Measurements from ENCODE around the gene FANCM.

GRCh38 chr14:45246151-45246550, 110.4 kb downstream of the FANCM start:
- TF ChIP-seq, protein P1, sequence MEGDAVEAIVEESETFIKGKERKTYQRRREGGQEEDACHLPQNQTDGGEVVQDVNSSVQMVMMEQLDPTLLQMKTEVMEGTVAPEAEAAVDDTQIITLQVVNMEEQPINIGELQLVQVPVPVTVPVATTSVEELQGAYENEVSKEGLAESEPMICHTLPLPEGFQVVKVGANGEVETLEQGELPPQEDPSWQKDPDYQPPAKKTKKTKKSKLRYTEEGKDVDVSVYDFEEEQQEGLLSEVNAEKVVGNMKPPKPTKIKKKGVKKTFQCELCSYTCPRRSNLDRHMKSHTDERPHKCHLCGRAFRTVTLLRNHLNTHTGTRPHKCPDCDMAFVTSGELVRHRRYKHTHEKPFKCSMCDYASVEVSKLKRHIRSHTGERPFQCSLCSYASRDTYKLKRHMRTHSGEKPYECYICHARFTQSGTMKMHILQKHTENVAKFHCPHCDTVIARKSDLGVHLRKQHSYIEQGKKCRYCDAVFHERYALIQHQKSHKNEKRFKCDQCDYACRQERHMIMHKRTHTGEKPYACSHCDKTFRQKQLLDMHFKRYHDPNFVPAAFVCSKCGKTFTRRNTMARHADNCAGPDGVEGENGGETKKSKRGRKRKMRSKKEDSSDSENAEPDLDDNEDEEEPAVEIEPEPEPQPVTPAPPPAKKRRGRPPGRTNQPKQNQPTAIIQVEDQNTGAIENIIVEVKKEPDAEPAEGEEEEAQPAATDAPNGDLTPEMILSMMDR (IDR thresholded peaks at IDR 0.05) = no peak
- no peak for TF ChIP-seq POLR2A (IDR thresholded peaks at IDR 0.05)
